ENCODE data around the gene DIP2B.

GRCh38 chr12:50524621-50525020, 19.8 kb downstream of the DIP2B start:
- no peak for TF ChIP-seq POLR2A (IDR thresholded peaks at IDR 0.05)
- no peak for TF ChIP-seq CTCF (IDR thresholded peaks at IDR 0.05)
- no peak for TF ChIP-seq POLR2AphosphoS5 (IDR thresholded peaks at IDR 0.05)
